Mucosa of gallbladder (tissue), 1 donor: Measurements from ENCODE around the gene ZYG11A. TPM values are rescaled to one million over a fixed set of nuclear protein-coding genes. Genes with fewer than 3 reads are reported as not detected.
"Not testable (repeated sequence)": the region's sequence is repeated elsewhere in the genome, so short reads cannot be mapped to it uniquely, and the experiment has no call there.

ENCODE experiments used
- DNase-seq: peaks from one replicate; pipeline ENCODE4 v3.0.0-alpha.2; 2020; ENCODE audit warnings: low spot score
- total RNA-seq: library from RNA; stranded (reverse); gene quantifications from one replicate; pipeline ENCODE4 v1.2.1, GENCODE V29; 2021
- donor health status: DM: no; HTN: no; CAD: no.

ZYG11A gene
- 0.09 TPM for total RNA-seq

- peak; percentile 30 for DNase-seq
These were observed at the start of gene ZYG11A for GRCh38 chr1:52842643-52843310. TSS of gene ZYG11A (plus strand) at chr1:52842760. CDS start at chr1:52842884, 124 bp downstream.

- DNase-seq, result not testable (repeated sequence)
These were observed 48.8 kb upstream of the ZYG11A start for GRCh38 chr1:52793717-52794116.

- DNase-seq, result no peak
These were observed 47.1 kb upstream of the ZYG11A start for GRCh38 chr1:52795464-52795863.

GRCh38 chr1:52798331-52798730 lies 44.2 kb upstream of the ZYG11A start:
- DNase-seq, result no peak

- DNase-seq, result no peak
These were observed 41.5 kb upstream of the ZYG11A start for GRCh38 chr1:52801011-52801410.

GRCh38 chr1:52804083-52804482 lies 38.5 kb upstream of the ZYG11A start:
- DNase-seq, result not testable (repeated sequence)

GRCh38 chr1:52814465-52814864 lies 28.1 kb upstream of the ZYG11A start:
- no peak for DNase-seq

- not testable (repeated sequence) for DNase-seq
These were observed 21.7 kb upstream of the ZYG11A start for GRCh38 chr1:52820830-52821229.

GRCh38 chr1:52825868-52826267 lies 16.7 kb upstream of the ZYG11A start:
- no peak for DNase-seq

GRCh38 chr1:52834798-52835197 lies 7.8 kb upstream of the ZYG11A start:
- no peak for DNase-seq

GRCh38 chr1:52836035-52836434 lies 6.5 kb upstream of the ZYG11A start:
- no peak for DNase-seq

GRCh38 chr1:52839175-52839574 lies 3.4 kb upstream of the ZYG11A start:
- DNase-seq, result not testable (repeated sequence)

GRCh38 chr1:52845119-52845518 lies 2.6 kb downstream of the ZYG11A start:
- DNase-seq, result not testable (repeated sequence)

GRCh38 chr1:52848423-52848822 lies 5.9 kb downstream of the ZYG11A start:
- no peak for DNase-seq

- DNase-seq, result no peak
These were observed 8.4 kb downstream of the ZYG11A start for GRCh38 chr1:52850951-52851350.

- DNase-seq, result no peak
These were observed 10.3 kb downstream of the ZYG11A start for GRCh38 chr1:52852854-52853253.

- no peak for DNase-seq
These were observed 13.0 kb downstream of the ZYG11A start for GRCh38 chr1:52855584-52855983.

GRCh38 chr1:52856026-52856425 lies 13.5 kb downstream of the ZYG11A start:
- DNase-seq, result no peak

GRCh38 chr1:52857443-52857842 lies 14.9 kb downstream of the ZYG11A start:
- no peak for DNase-seq

GRCh38 chr1:52862666-52863458 lies 20.3 kb downstream of the ZYG11A start:
- DNase-seq, result no peak

- no peak for DNase-seq
These were observed 24.7 kb downstream of the ZYG11A start for GRCh38 chr1:52867087-52867863.

- DNase-seq, result not testable (repeated sequence)
These were observed 27.2 kb downstream of the ZYG11A start for GRCh38 chr1:52869727-52870126.
